PC-3 (cell line): ENCODE measurements around the gene PFAS. TPM values are rescaled to one million over a fixed set of nuclear protein-coding genes. Genes with fewer than 3 reads are reported as not detected.
"Not testable (repeated sequence)": the region's sequence is repeated elsewhere in the genome, so short reads cannot be mapped to it uniquely, and the experiment has no call there.

ENCODE experiments used
- ATAC-seq: fragments of 200-7000 bp; cut with Tn5 transposase; 2 replicates; pipeline ENCODE4 v1.9.1; 2020; ENCODE audit warnings: mild to moderate bottlenecking, moderate library complexity
- BruUV-seq: library from RNA; stranded (reverse); fragments of 400-500 nt; replicated peaks from 2 replicates; lab custom pipeline; 2021; lab: Mats Ljungman, UMichigan
- CTCF ChIA-PET: fragments of 300-600 bp; sonication (Branson Sonifier 250); formaldehyde crosslinking; loops from one replicate; lab custom pipeline; 2022; ENCODE audit warnings: antibody characterized with exemption; lab: Charles Lee
- POLR2A ChIA-PET: fragments of 300-600 bp; sonication (Branson Sonifier 250); formaldehyde crosslinking; loops from one replicate; lab custom pipeline; 2022; ENCODE audit warnings: antibody characterized with exemption; ENCODE audit not compliant: unreplicated experiment; lab: Charles Lee
- DNase-seq: peaks from one replicate; pipeline ENCODE4 v3.0.0-alpha.2; 2015
- H2AFZ ChIP-seq: fragments of 300-600 bp; sonication (generic); 2 replicates; pipeline ENCODE4 v1.6.0; 2016; ENCODE audit warnings: antibody characterized with exemption, low read length
- H3F3A ChIP-seq: fragments of 300-600 bp; sonication (generic); one replicate; pipeline ENCODE4 v1.6.0; 2017; ENCODE audit warnings: antibody characterized with exemption, low read length, control low read depth, mild to moderate bottlenecking; ENCODE audit not compliant: unreplicated experiment
- H3K27ac ChIP-seq: fragments of 300-600 bp; sonication (generic); 2 replicates; pipeline ENCODE4 v1.5.1; 2016; ENCODE audit warnings: mild to moderate bottlenecking, low read length
- H3K27me3 ChIP-seq: fragments of 300-600 bp; sonication (generic); 2 replicates; pipeline ENCODE4 v1.6.1; 2016; ENCODE audit warnings: low read length, mixed read lengths
- H3K36me3 ChIP-seq: fragments of 300-600 bp; sonication (generic); 2 replicates; pipeline ENCODE4 v1.6.1; 2016; ENCODE audit warnings: low read depth, mixed run types, low read length, mixed read lengths
- H3K4me1 ChIP-seq: fragments of 300-600 bp; sonication (generic); 2 replicates; pipeline ENCODE4 v1.5.1; 2016; ENCODE audit warnings: low read length; ENCODE audit not compliant: insufficient read depth
- H3K4me2 ChIP-seq: fragments of 300-600 bp; sonication (generic); 2 replicates; pipeline ENCODE4 v1.6.0; 2016; ENCODE audit warnings: low read length
- H3K4me3 ChIP-seq: fragments of 300-600 bp; sonication (generic); 2 replicates; pipeline ENCODE4 v1.5.1; 2016; ENCODE audit warnings: mild to moderate bottlenecking, low read length, mixed read lengths
- H3K79me2 ChIP-seq: fragments of 300-600 bp; sonication (generic); 2 replicates; pipeline ENCODE4 v1.6.1; 2017; ENCODE audit warnings: low read length, mixed read lengths
- H3K9ac ChIP-seq: fragments of 300-600 bp; sonication (generic); 2 replicates; pipeline ENCODE4 v1.6.0; 2016; ENCODE audit warnings: mild to moderate bottlenecking, low read length
- H3K9me2 ChIP-seq: fragments of 300-600 bp; sonication (generic); replicated peaks from 2 replicates; pipeline ENCODE4 v1.6.1; 2016; ENCODE audit warnings: mixed run types, low read length, mixed read lengths
- H3K9me3 ChIP-seq: fragments of 300-600 bp; sonication (generic); 2 replicates; pipeline ENCODE4 v1.6.1; 2016; ENCODE audit warnings: low read length, mixed read lengths
- H4K20me1 ChIP-seq: fragments of 300-600 bp; sonication (generic); 2 replicates; pipeline ENCODE4 v1.6.1; 2016; ENCODE audit warnings: low read length, mixed read lengths
- EZH2 ChIP-seq: fragments of 300-600 bp; sonication (generic); IDR thresholded peaks from one replicate; pipeline ENCODE4 v1.6.1; 2017; ENCODE audit warnings: antibody characterized with exemption, mild to moderate bottlenecking, low read length; ENCODE audit not compliant: unreplicated experiment
- EZH2phosphoT487 ChIP-seq: fragments of 300-600 bp; sonication (generic); IDR thresholded peaks from 2 replicates; pipeline ENCODE4 v1.6.1; 2018; ENCODE audit warnings: mild to moderate bottlenecking, antibody characterized with exemption, low read length, borderline replicate concordance
- intact Hi-C: fragments of 100-400 bp; cut with micrococcal nuclease; formaldehyde crosslinking; loops from 2 replicates; pipeline ENCODE4 v1.9.0; 2023
- total RNA-seq: library from RNA; depleted of rRNA; stranded (reverse); fragments of >200 nt; gene quantifications from 2 replicates; pipeline ENCODE4 v1.2.3, GENCODE V29; 2014
- TF ChIP-seq, protein P1 (sequence below): fragments of 300-600 bp; sonication (generic); conservative IDR thresholded peaks from 2 replicates; pipeline ENCODE4 v1.5.1; 2017; ENCODE audit warnings: antibody characterized with exemption, low read depth, mild to moderate bottlenecking, low read length

The PFAS gene
- total RNA-seq, 1 experiment from 2014 or later: 29.0 TPM

GRCh38 chr17:8210761-8211458 lies 38.2 kb upstream of the PFAS start:
- Histone ChIP-seq H2AFZ (peak overlapping the region; percentile 85), H4K20me1 (peaks cover 16% of the 10 kb centered on the region), H3F3A (no peaks in the 10 kb centered on the region), H3K4me1 (peaks cover 13% of the 10 kb centered on the region), H3K27ac (peak overlapping the region; percentile 87), H3K9me3 (no peaks in the 10 kb centered on the region), H3K9ac (peak overlapping the region; percentile 92), H3K27me3 (no peaks in the 10 kb centered on the region), H3K9me2 (no peaks in the 10 kb centered on the region), H3K36me3 (peaks cover 11% of the 10 kb centered on the region; the same call in 1 of the 2 replicates), H3K4me2 (peak overlapping the region; percentile 93), H3K4me3 (peak overlapping the region; percentile 88), H3K79me2 (peaks cover 35% of the 10 kb centered on the region)
- POLR2A ChIA-PET: interaction anchor here (0.6 kb wide), 3 partner anchors 8 to 627 kb away, joined by 3 to 15 read pairs (median 4); partner anchors contain the start of gene MPDU1
- intact Hi-C loops: no loop called here
- ATAC-seq (peak; percentile 19), DNase-seq (no peak)
- BruUV-seq: no TSS peak
- CTCF ChIA-PET: no interaction called here
- TF ChIP-seq EZH2phosphoT487 (no peak), EZH2 (no peak)
- TF ChIP-seq, protein P1, sequence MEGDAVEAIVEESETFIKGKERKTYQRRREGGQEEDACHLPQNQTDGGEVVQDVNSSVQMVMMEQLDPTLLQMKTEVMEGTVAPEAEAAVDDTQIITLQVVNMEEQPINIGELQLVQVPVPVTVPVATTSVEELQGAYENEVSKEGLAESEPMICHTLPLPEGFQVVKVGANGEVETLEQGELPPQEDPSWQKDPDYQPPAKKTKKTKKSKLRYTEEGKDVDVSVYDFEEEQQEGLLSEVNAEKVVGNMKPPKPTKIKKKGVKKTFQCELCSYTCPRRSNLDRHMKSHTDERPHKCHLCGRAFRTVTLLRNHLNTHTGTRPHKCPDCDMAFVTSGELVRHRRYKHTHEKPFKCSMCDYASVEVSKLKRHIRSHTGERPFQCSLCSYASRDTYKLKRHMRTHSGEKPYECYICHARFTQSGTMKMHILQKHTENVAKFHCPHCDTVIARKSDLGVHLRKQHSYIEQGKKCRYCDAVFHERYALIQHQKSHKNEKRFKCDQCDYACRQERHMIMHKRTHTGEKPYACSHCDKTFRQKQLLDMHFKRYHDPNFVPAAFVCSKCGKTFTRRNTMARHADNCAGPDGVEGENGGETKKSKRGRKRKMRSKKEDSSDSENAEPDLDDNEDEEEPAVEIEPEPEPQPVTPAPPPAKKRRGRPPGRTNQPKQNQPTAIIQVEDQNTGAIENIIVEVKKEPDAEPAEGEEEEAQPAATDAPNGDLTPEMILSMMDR: no peak

- Histone ChIP-seq H3F3A (no peaks in the 10 kb centered on the region), H3K27ac (no peak overlapping the region)
These were observed 36.5 kb upstream of the PFAS start for GRCh38 chr17:8212312-8213180.

GRCh38 chr17:8214000-8214399 lies 35.1 kb upstream of the PFAS start:
- H3K27ac ChIP-seq, CTCF ChIA-PET, H3K4me1 ChIP-seq, POLR2A ChIA-PET, ATAC-seq, H3K4me2 ChIP-seq, H2AFZ ChIP-seq, H3K4me3 ChIP-seq, H4K20me1 ChIP-seq, H3F3A ChIP-seq, H3K27me3 ChIP-seq, H3K9ac ChIP-seq, BruUV-seq, intact Hi-C loops, H3K36me3 ChIP-seq, H3K9me3 ChIP-seq, DNase-seq, H3K9me2 ChIP-seq: not testable (repeated sequence)
- H3K79me2 ChIP-seq: peaks cover 14% of the 10 kb centered on the region

More at GRCh38 chr17:8212312-8213180, 36.5 kb upstream of the PFAS start:
- ATAC-seq: no peak
- Histone ChIP-seq H3K9ac (no peak overlapping the region), H3K4me2 (no peak overlapping the region), H4K20me1 (peaks cover 11% of the 10 kb centered on the region), H3K36me3 (peaks cover 2% of the 10 kb centered on the region; the same call in 1 of the 2 replicates), H3K4me3 (no peak overlapping the region), H3K27me3 (no peaks in the 10 kb centered on the region), H2AFZ (no peak overlapping the region), H3K4me1 (peaks cover 13% of the 10 kb centered on the region), H3K79me2 (peaks cover 24% of the 10 kb centered on the region), H3K9me2 (no peaks in the 10 kb centered on the region), H3K9me3 (no peaks in the 10 kb centered on the region)
- TF ChIP-seq, protein P1: no peak
- DNase-seq: no peak
- CTCF ChIA-PET: no interaction called here
- intact Hi-C loops: no loop called here
- POLR2A ChIA-PET: no interaction called here
- BruUV-seq: no TSS peak
